Lower lobe of right lung (tissue), 2 donors: Measurements from ENCODE around the gene MGAT5. TPM values are rescaled to one million over a fixed set of nuclear protein-coding genes. Genes with fewer than 3 reads are reported as not detected.
A peak's percentile ranks its signal among the peaks of the same experiment; 100 is the strongest.

Experiments
- ATAC-seq, 2 donors: fragments of 200-7000 bp; cut with Tn5 transposase; one replicate each; pipeline ENCODE4 v1.9.1; 2020 to 2022; ENCODE audit warnings: mild to moderate bottlenecking in 2 of 2, moderate library complexity in 2 of 2
- DNase-seq: peaks from one replicate; pipeline ENCODE4 v3.0.0-alpha.2; 2020
- H3K27ac ChIP-seq: fragments of 200-600 bp; one replicate; pipeline ENCODE4 v1.8.0; 2022
- H3K27me3 ChIP-seq: fragments of 200-600 bp; one replicate; pipeline ENCODE4 v1.8.0; 2022; ENCODE audit warnings: low read depth
- H3K36me3 ChIP-seq: fragments of 200-600 bp; one replicate; pipeline ENCODE4 v1.8.0; 2022; ENCODE audit warnings: mild to moderate bottlenecking
- H3K4me1 ChIP-seq: fragments of 200-600 bp; one replicate; pipeline ENCODE4 v1.8.0; 2022
- H3K4me3 ChIP-seq: fragments of 200-600 bp; one replicate; pipeline ENCODE4 v1.8.0; 2022; ENCODE audit warnings: mild to moderate bottlenecking
- H3K9me3 ChIP-seq: fragments of 200-600 bp; one replicate; pipeline ENCODE4 v1.8.0; 2022
- CTCF ChIP-seq: fragments of 200-600 bp; IDR thresholded peaks from one replicate; pipeline ENCODE4 v1.8.0; 2022; ENCODE audit warnings: antibody characterized with exemption, mild to moderate bottlenecking
- intact Hi-C: fragments of 100-400 bp; cut with DNase I; formaldehyde crosslinking; loops from one replicate; pipeline ENCODE4 v1.11.0; 2022
- total RNA-seq: library from RNA; stranded (reverse); fragmentation: NEBNext Ultra II Directional; extraction: Animal tissue kit (Norgen Biotek cat#: 25700); gene quantifications from one replicate; pipeline ENCODE4 v1.2.1, GENCODE V29; 2021
- donor health status: DM: no; HTN: yes; CAD: no; lungs with severe emphysema.

Gene MGAT5
- total RNA-seq, 1 donor from 2014 or later: 61.7 TPM

- H3K9me3 ChIP-seq: no peaks in the 10 kb centered on the region
- H3K27me3 ChIP-seq: no peaks in the 10 kb centered on the region
- H3K27ac ChIP-seq: no peak overlapping the region
- DNase-seq (no peak), ATAC-seq (no peak)
- H3K4me1 ChIP-seq: no peaks in the 10 kb centered on the region
- intact Hi-C loops: no loop called here
- no peak for TF ChIP-seq CTCF
- H3K4me3 ChIP-seq: no peak overlapping the region
- H3K36me3 ChIP-seq: no peaks in the 10 kb centered on the region
Observed at GRCh38 chr2:134386310-134386709, 132.4 kb downstream of the MGAT5 start.

GRCh38 chr2:134389381-134389780 is 135.5 kb downstream of the MGAT5 start:
- Histone ChIP-seq H3K9me3 (no peaks in the 10 kb centered on the region), H3K27ac (no peak overlapping the region), H3K36me3 (no peaks in the 10 kb centered on the region), H3K27me3 (no peaks in the 10 kb centered on the region), H3K4me3 (no peak overlapping the region), H3K4me1 (no peaks in the 10 kb centered on the region)
- TF ChIP-seq CTCF: no peak
- DNase-seq: no peak
- intact Hi-C loops: no loop called here
- ATAC-seq: no peak

GRCh38 chr2:134391751-134392160 is 137.9 kb downstream of the MGAT5 start:
- DNase-seq: no peak
- Histone ChIP-seq H3K4me3 (no peak overlapping the region), H3K36me3 (no peaks in the 10 kb centered on the region), H3K4me1 (no peaks in the 10 kb centered on the region), H3K27ac (no peak overlapping the region), H3K27me3 (no peaks in the 10 kb centered on the region), H3K9me3 (no peaks in the 10 kb centered on the region)
- no peak for ATAC-seq
- TF ChIP-seq CTCF: no peak
- intact Hi-C loops: no loop called here

- Histone ChIP-seq H3K9me3 (no peaks in the 10 kb centered on the region), H3K36me3 (no peaks in the 10 kb centered on the region), H3K4me3 (no peak overlapping the region), H3K27me3 (no peaks in the 10 kb centered on the region), H3K27ac (no peak overlapping the region), H3K4me1 (no peaks in the 10 kb centered on the region)
- TF ChIP-seq CTCF: no peak
- no peak for ATAC-seq
- intact Hi-C loops: no loop called here
- no peak for DNase-seq
Observed at GRCh38 chr2:134392442-134393074, 138.7 kb downstream of the MGAT5 start.

GRCh38 chr2:134393075-134393461 is 139.2 kb downstream of the MGAT5 start:
- Histone ChIP-seq H3K4me1 (no peaks in the 10 kb centered on the region), H3K36me3 (no peaks in the 10 kb centered on the region), H3K9me3 (no peaks in the 10 kb centered on the region), H3K27me3 (no peaks in the 10 kb centered on the region), H3K27ac (no peak overlapping the region), H3K4me3 (no peak overlapping the region)
- ATAC-seq (peak in 1 of 2 donors; percentile 19), DNase-seq (no peak)
- intact Hi-C loops: no loop called here
- no peak for TF ChIP-seq CTCF
